SU-DHL-6 (cell line): ENCODE results near the gene GLDN.

Experiments
- H2AFZ ChIP-seq: fragments of 200-600 bp; sonication (generic); 2 replicates; pipeline ENCODE4 v1.6.1; 2014; ENCODE audit warnings: low read depth, mild to moderate bottlenecking, moderate library complexity, mixed read lengths, antibody characterized with exemption, low read length; ENCODE audit not compliant: severe bottlenecking
- H3F3A ChIP-seq: fragments of 200-600 bp; shearing (Covaris generic); 2 replicates; pipeline ENCODE4 v1.6.0; 2016; ENCODE audit warnings: antibody characterized with exemption, mild to moderate bottlenecking; ENCODE audit not compliant: insufficient read depth
- H3K27ac ChIP-seq: fragments of 200-600 bp; sonication (generic); 2 replicates; pipeline ENCODE4 v1.5.1; 2016; ENCODE audit warnings: low read depth, mild to moderate bottlenecking, low read length, moderate library complexity, mixed read lengths
- H3K27me3 ChIP-seq: fragments of 200-600 bp; sonication (generic), shearing (Covaris generic); 2 replicates; pipeline ENCODE4 v1.6.0; 2014; ENCODE audit warnings: mild to moderate bottlenecking, low read length
- H3K36me3 ChIP-seq: fragments of 200-600 bp; sonication (generic); 2 replicates; pipeline ENCODE4 v1.6.1; 2014; ENCODE audit warnings: mild to moderate bottlenecking, low read length, mixed read lengths
- H3K4me2 ChIP-seq: fragments of 300-600, 200-600 bp; shearing (Covaris generic), sonication (generic); 2 replicates; pipeline ENCODE4 v1.6.0; 2014; ENCODE audit warnings: low read length, low read depth, mild to moderate bottlenecking; ENCODE audit not compliant: poor library complexity, severe bottlenecking
- H3K4me3 ChIP-seq: fragments of 200-600 bp; sonication (generic); 2 replicates; pipeline ENCODE4 v1.5.1; 2014; ENCODE audit warnings: antibody characterized with exemption, low read length, mild to moderate bottlenecking, mixed read lengths; ENCODE audit not compliant: insufficient read depth, poor library complexity, severe bottlenecking
- H3K79me2 ChIP-seq: fragments of 200-600 bp; sonication (generic); 2 replicates; pipeline ENCODE4 v1.6.1; 2014; ENCODE audit warnings: mild to moderate bottlenecking, low read length, moderate library complexity; ENCODE audit not compliant: insufficient read depth
- H3K9ac ChIP-seq: fragments of 200-600 bp; sonication (generic); 2 replicates; pipeline ENCODE4 v1.7.0; 2014; ENCODE audit warnings: mild to moderate bottlenecking, low read length
- H3K9me2 ChIP-seq: fragments of 200-600 bp; sonication (generic); replicated peaks from 2 replicates; pipeline ENCODE4 v1.6.1; 2014; ENCODE audit warnings: low read length; ENCODE audit not compliant: insufficient read depth
- H3K9me3 ChIP-seq: fragments of 200-600 bp; sonication (generic); 2 replicates; pipeline ENCODE4 v1.6.1; 2014; ENCODE audit warnings: low read length, mixed read lengths; ENCODE audit not compliant: insufficient read depth
- H4K20me1 ChIP-seq: fragments of 200-600 bp; sonication (generic); 2 replicates; pipeline ENCODE4 v1.6.1; 2014; ENCODE audit warnings: low read depth, mild to moderate bottlenecking, antibody characterized with exemption, low read length, moderate library complexity, mixed read lengths
- EZH2phosphoT487 ChIP-seq: fragments of 200-600 bp; sonication (generic), shearing (Covaris generic); conservative IDR thresholded peaks from 2 replicates; pipeline ENCODE4 v1.6.1; 2018; ENCODE audit warnings: mild to moderate bottlenecking, antibody characterized with exemption, low read length, moderate library complexity, mixed read lengths
- TF ChIP-seq, protein P1 (sequence below): fragments of 200-600 bp; sonication (generic); IDR thresholded peaks from one replicate; pipeline ENCODE4 v1.5.1; 2017; ENCODE audit warnings: antibody characterized with exemption, mild to moderate bottlenecking, low read length, moderate library complexity; ENCODE audit not compliant: insufficient read depth, poor library complexity, severe bottlenecking

The GLDN gene

DNA sequence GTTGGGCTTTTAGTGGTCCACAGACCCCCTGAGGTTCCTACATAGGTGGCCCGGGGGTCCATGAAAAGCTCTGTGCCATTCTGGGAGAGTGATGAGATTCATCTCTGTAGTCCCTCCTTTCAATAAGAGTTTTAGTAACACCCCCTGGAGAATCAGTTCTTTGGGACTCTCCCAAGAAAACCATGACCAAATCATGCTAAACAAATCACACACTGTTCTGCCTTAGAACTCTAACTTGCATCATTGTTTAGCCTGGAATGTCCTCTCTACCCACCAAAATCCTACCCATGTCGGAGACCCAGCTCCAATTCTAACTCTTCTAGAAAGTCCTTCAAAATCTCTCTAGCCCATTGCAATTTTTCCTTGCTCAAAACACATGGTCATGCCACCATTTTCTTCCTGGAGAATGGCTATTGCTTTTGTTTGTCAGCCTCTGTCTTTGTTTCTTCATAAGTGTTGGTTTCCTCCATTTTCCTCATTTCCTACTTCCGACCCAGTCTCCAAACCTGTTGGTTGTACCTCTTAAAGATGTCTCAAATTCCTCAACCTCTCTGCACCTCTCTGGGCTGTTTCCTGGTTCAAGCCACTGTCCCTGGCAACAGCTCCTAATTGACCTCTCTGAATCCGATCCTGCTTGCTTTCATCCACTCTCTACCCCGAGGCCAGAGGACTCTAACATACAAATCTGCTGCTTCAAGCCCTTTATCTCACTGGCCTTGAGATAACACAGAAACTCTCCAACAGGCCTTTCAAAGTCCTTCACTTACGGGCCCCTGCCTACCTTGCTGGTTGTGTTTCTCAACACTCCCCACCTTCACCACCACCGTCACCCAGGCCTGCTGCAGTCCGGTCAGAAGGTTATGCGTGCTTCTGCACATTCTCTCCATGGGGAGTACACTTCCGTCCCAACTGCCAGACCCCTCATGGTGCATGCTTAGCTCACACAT is 26.8 kb upstream of the GLDN start:
- H3K79me2 ChIP-seq: no peaks in the 10 kb centered on the region
- H3K27me3 ChIP-seq: no peaks in the 10 kb centered on the region
- H4K20me1 ChIP-seq: no peaks in the 10 kb centered on the region
- H3K9me3 ChIP-seq: no peaks in the 10 kb centered on the region
- H3K36me3 ChIP-seq: no peaks in the 10 kb centered on the region
- no peak overlapping the region for H3K9ac ChIP-seq
- H3K4me2 ChIP-seq: no peak overlapping the region
- H2AFZ ChIP-seq: no peak overlapping the region
- no peak overlapping the region for H3K4me3 ChIP-seq
- no peaks in the 10 kb centered on the region for H3K9me2 ChIP-seq
- H3K27ac ChIP-seq: no peak overlapping the region
- H3F3A ChIP-seq: no peaks in the 10 kb centered on the region
- TF ChIP-seq, protein P1, sequence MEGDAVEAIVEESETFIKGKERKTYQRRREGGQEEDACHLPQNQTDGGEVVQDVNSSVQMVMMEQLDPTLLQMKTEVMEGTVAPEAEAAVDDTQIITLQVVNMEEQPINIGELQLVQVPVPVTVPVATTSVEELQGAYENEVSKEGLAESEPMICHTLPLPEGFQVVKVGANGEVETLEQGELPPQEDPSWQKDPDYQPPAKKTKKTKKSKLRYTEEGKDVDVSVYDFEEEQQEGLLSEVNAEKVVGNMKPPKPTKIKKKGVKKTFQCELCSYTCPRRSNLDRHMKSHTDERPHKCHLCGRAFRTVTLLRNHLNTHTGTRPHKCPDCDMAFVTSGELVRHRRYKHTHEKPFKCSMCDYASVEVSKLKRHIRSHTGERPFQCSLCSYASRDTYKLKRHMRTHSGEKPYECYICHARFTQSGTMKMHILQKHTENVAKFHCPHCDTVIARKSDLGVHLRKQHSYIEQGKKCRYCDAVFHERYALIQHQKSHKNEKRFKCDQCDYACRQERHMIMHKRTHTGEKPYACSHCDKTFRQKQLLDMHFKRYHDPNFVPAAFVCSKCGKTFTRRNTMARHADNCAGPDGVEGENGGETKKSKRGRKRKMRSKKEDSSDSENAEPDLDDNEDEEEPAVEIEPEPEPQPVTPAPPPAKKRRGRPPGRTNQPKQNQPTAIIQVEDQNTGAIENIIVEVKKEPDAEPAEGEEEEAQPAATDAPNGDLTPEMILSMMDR: no peak
- TF ChIP-seq EZH2phosphoT487: no peak

DNA sequence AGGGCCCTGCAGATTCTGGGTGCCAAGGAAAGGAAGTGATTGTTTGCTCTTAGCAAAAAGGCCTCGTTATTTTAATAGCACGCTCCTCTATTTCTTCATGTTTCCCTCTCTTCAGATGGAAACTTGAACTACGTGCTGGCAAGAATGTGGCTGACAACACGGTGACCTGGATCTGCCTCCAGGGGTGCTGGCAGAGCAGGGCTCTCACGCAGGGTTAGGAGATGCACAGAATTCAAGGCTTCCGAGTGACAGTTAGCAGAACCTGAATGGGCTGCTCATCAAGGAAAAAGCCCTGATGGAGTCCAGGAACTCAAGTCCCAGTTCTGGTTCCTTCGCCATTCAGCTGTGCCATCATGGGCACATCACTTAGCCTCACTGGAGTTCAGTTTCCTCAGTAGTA is 25.7 kb upstream of the GLDN start:
- no peaks in the 10 kb centered on the region for H3K9me3 ChIP-seq
- TF ChIP-seq, protein P1: no peak
- no peak for TF ChIP-seq EZH2phosphoT487
- no peak overlapping the region for H3K4me3 ChIP-seq
- no peaks in the 10 kb centered on the region for H3K27me3 ChIP-seq
- H3K9me2 ChIP-seq: no peaks in the 10 kb centered on the region
- H3F3A ChIP-seq: no peaks in the 10 kb centered on the region
- no peak overlapping the region for H3K27ac ChIP-seq
- no peaks in the 10 kb centered on the region for H4K20me1 ChIP-seq
- no peak overlapping the region for H3K9ac ChIP-seq
- H3K4me2 ChIP-seq: no peak overlapping the region
- H3K79me2 ChIP-seq: no peaks in the 10 kb centered on the region
- no peak overlapping the region for H2AFZ ChIP-seq
- no peaks in the 10 kb centered on the region for H3K36me3 ChIP-seq

DNA sequence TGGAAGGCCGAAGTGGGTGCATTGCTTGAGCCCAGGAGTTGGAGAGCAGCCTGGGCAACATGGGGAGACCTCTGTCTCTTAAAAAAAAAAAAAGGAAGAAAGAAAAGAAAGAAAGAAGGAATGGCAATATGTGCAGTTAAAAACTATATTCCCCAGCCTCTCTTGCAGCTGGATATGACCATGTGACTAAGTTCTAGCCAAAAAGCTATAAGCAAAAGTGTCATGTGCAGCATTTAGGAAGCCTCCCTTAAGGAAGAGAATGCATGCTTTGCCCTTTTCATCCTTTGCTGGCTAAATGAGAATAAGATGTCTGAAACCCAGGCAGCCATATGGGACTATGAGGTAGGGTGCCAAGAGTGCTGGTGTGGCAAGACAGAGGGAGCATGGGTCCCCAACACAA is 24.8 kb upstream of the GLDN start:
- no peak for TF ChIP-seq EZH2phosphoT487
- TF ChIP-seq, protein P1: no peak
- Histone ChIP-seq H3K9ac (no peak overlapping the region), H4K20me1 (no peaks in the 10 kb centered on the region), H2AFZ (no peak overlapping the region), H3K9me2 (no peaks in the 10 kb centered on the region), H3K4me3 (no peak overlapping the region), H3K27me3 (no peaks in the 10 kb centered on the region), H3K27ac (no peak overlapping the region), H3F3A (no peaks in the 10 kb centered on the region), H3K79me2 (no peaks in the 10 kb centered on the region), H3K9me3 (no peaks in the 10 kb centered on the region), H3K36me3 (no peaks in the 10 kb centered on the region), H3K4me2 (no peak overlapping the region)
